NCI-H1105 (cell line): ENCODE data around the gene THOC3.
"Not testable (repeated sequence)": the region's sequence is repeated elsewhere in the genome, so short reads cannot be mapped to it uniquely, and the experiment has no call there.

Experiments
- DNase-seq: peaks from one replicate; lab custom pipeline; 2025; lab: John Stamatoyannopoulos, UW

Gene THOC3, protein sequence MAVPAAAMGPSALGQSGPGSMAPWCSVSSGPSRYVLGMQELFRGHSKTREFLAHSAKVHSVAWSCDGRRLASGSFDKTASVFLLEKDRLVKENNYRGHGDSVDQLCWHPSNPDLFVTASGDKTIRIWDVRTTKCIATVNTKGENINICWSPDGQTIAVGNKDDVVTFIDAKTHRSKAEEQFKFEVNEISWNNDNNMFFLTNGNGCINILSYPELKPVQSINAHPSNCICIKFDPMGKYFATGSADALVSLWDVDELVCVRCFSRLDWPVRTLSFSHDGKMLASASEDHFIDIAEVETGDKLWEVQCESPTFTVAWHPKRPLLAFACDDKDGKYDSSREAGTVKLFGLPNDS

GRCh38 chr5:175967471-175968372 lies at the start of gene THOC3:
Gene THOC3, minus strand, starts transcription at chr5:175968315. Its CDS starts 107 bp downstream, at chr5:175968208.
- not testable (repeated sequence) for DNase-seq

DNA sequence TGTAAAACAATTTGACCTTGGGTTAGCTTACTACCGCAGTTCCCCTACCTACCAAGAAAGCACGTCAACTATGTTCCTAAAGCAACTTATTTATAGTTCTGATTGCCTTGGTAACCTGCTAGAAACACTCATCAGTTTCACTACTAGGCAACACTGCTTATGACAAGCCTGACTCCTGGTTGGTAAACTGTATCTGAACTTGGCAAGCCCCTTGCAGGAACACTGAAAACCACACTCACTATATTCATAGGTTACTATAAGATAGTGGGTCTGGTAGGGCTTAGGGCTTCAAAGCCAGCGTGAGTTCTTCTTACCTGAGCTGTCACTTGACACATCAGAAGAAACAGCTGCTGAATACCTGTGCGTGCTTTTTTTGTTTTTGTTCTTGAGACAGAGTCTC lies 49.2 kb upstream of the THOC3 start:
- DNase-seq, result not testable (repeated sequence)

GRCh38 chr5:176014360-176014759 lies 46.2 kb upstream of the THOC3 start:
- not testable (repeated sequence) for DNase-seq

GRCh38 chr5:176011088-176011487 lies 43.0 kb upstream of the THOC3 start:
- DNase-seq, result not testable (repeated sequence)

DNA sequence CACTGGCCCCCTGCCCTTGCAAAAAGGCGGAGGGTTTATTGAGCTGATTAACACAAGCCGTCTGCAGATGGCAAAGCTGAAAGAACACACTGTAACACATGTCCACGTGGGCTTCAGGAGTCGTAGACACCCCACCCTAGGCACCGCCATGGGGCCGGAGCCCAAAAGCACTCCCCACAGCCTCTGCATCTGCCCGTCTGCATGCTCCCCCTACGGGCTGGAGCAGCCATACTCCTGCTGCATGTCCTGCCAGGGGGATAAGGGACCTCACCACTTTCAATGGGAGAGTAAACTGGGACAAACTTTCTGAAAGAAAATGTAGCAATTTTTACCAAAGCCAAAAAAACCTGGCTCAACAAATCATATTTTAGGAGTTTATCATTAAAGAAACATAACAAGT lies 42.1 kb upstream of the THOC3 start:
- not testable (repeated sequence) for DNase-seq

- not testable (repeated sequence) for DNase-seq
Measured at GRCh38 chr5:176007220-176007619, 39.1 kb upstream of the THOC3 start.

- not testable (repeated sequence) for DNase-seq
Measured at GRCh38 chr5:176006819-176007218, 38.7 kb upstream of the THOC3 start.

- DNase-seq, result not testable (repeated sequence)
Measured at GRCh38 chr5:175997979-175998378, 29.9 kb upstream of the THOC3 start.

DNA sequence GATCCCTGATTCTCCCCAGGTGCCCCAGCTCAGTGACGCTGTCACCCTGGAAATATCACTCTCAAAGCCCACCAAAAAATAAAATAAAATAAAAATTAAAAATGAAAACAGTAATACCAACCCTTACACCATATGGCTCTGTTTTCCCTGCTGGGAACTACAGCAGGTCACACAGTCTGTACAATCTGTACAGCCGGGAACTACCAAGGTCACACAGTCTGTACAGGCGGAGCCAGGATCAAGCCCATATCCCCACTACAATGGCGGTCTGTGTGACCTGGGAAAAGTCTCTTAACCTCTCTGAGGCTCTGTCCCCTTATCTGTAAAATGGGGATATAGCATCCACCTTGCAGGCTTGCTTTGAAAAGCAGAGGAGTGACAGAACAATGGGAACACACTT lies 29.4 kb upstream of the THOC3 start:
- DNase-seq, result not testable (repeated sequence)

DNA sequence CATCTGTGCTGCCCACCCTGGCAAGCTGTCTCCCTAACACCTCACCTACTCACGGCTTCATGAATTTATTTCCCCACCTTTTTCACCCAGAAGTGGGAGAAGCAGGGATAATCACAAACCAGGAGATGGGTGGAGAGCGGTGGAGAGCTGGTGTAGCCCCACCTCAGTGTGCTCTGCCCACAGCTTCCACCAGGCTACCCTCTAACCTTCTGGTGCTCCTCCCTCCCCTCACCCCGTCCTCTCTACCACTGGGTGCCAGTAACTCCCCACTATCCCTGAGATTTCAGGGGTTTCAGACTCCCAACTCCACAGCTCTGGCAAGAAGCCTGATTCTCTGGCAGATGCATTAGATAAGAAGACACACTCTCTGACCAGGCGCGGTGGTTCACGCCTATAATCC lies 28.7 kb upstream of the THOC3 start:
- DNase-seq, result not testable (repeated sequence)

- not testable (repeated sequence) for DNase-seq
Measured at GRCh38 chr5:175995506-175995905, 27.4 kb upstream of the THOC3 start.

GRCh38 chr5:175979371-175979995 lies 11.4 kb upstream of the THOC3 start:
- not testable (repeated sequence) for DNase-seq

DNA sequence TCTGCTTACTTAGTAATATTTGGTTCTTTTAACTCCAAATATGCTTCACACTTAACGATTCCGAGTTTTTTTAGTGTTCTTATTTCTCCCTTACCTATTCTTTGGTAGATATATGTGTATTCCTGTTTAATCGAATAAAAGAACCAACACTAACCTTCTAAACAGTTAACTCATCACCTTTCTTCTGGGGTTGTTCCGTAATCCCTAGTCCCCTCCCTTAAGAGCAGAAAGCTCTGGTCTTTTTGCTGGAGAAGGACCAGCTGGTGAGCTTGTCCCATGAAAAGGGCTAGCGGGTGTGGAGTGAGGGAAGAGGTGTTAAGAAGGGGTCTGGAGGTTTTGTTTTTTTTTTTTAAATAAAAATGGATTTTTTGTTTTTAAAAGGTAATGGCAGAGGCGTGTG lies 266 bp upstream of the THOC3 start:
- not testable (repeated sequence) for DNase-seq

GRCh38 chr5:175962329-175962728 lies 5.8 kb downstream of the THOC3 start:
- DNase-seq, result not testable (repeated sequence)

- DNase-seq, result not testable (repeated sequence)
Measured at GRCh38 chr5:175960228-175960627, 7.9 kb downstream of the THOC3 start.

GRCh38 chr5:175958515-175958914 lies 9.6 kb downstream of the THOC3 start:
- DNase-seq, result not testable (repeated sequence)

GRCh38 chr5:175954107-175954506 lies 14.0 kb downstream of the THOC3 start:
- not testable (repeated sequence) for DNase-seq

GRCh38 chr5:175952810-175953209 lies 15.3 kb downstream of the THOC3 start:
- DNase-seq, result not testable (repeated sequence)

DNA sequence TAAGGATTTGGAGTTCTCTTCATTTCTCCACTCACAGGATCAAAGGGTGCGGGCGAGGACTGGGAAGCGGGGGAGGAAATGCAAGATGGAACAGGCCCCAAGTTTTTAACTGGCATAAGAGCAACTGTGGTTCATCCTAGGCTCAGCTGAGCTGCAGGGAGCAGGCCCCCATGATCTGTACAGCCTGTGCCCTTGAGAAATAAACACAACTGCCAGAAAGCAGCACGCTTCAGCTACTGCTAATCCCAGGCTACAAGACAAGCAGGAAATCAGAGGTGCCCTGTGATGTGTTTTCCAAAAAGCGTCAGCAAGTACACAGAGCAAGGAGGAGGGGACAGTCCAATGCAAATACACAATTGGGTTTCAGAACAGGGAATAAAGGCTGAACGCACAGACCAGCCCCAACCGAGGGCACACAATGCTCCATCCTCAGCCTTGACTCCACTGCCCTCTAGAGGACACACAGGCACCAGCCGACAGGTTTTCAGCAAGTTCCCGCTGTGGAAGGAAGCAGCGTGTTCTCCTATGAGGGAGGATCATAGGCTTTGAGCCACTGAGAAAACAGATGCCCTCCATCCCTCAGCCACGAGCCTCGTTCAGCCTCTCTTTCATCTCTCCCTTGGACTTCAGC lies 16.7 kb downstream of the THOC3 start:
- DNase-seq, result not testable (repeated sequence)

GRCh38 chr5:175948329-175949108 lies 19.6 kb downstream of the THOC3 start:
- DNase-seq, result not testable (repeated sequence)

DNA sequence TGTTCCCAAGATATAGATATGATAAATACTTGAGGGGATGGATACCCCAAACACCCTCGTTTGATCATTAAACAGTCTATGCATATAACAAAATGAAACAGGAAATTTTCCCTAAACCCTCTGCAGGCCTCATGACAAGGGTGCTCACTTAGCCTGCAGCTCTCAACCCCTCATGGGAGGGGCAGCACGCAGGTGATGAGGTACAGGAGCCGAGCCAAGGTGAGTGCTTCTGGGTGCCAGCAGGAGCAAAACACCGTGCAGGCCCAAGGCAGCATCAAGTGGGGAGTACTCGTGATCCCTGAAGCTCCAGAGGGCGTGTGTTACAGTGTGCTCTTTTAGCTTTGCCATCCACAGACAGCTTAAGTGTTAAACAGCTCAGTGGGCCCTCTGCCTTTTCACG lies 24.9 kb downstream of the THOC3 start:
- DNase-seq, result not testable (repeated sequence)
